GM12892 (cell line): ENCODE measurements around the gene PINLYP.

Experiments
- DNase-seq: peaks from one replicate; pipeline ENCODE4 v3.0.0; 2011; ENCODE audit not compliant: insufficient read length
- FAIRE-seq: peaks from 2 replicates; lab custom pipeline; 2011; peaks lifted over from hg19 to GRCh38; lab: Jason Lieb, UNC
- POLR2A ChIP-seq: IDR thresholded peaks from 2 replicates; pipeline ENCODE4 v1.6.1; 2011; ENCODE audit warnings: low read depth, low read length, control low read depth
- POLR2AphosphoS5 ChIP-seq: IDR thresholded peaks from 2 replicates; pipeline ENCODE4 v1.6.1; 2011; ENCODE audit warnings: low read depth, low read length, control low read depth
- TAF1 ChIP-seq: IDR thresholded peaks from 2 replicates; pipeline ENCODE4 v1.6.1; 2011; ENCODE audit warnings: low read depth, mild to moderate bottlenecking, control low read depth, low read length, borderline replicate concordance

PINLYP gene

DNA sequence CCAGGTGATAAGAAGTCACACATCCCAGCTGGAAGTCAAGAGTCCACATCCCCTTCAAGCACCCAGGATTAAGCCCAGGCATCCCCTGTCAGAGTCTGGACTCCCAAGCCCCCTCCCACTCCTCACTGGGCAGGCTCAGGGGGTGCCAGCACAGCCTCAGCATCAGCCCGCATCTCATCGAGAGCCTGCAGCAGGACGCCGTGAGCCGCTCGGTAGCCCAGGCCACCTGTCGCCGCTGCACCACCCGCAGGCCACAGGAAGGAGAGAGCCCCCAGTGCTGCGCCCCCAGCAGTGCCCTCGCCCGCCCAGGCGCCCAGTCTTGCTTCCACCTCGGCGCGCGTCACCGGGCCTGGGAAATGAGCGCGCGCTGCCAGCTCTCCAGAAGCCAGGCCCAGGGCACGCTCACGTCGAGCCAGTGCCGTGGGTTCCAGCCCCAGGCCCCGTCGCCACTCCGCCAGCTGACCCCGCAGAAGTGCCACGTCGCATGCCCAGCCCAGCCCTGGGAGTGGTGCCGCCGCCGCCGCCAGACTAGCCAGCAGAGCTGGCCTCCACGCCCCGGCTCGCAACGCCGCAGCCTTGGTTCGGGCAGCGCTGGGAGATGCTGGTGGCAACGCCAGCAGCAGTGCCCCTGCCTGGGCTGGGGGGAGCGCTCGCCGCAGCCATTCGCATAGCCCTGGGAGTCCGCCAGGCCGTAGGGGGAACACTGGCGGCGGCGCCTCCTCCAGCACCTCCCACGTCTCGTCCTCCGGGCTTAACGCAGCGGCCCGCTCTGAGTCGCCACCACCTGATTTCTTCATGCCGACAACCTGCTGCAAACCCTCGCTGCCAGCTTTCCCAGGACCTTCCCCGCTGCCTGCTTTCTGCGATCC, 16.5 kb downstream of the PINLYP start:
- FAIRE-seq (no peak), DNase-seq (no peak)
- TF ChIP-seq POLR2AphosphoS5: no peak
- no peak for TF ChIP-seq TAF1
- no peak for TF ChIP-seq POLR2A

DNA sequence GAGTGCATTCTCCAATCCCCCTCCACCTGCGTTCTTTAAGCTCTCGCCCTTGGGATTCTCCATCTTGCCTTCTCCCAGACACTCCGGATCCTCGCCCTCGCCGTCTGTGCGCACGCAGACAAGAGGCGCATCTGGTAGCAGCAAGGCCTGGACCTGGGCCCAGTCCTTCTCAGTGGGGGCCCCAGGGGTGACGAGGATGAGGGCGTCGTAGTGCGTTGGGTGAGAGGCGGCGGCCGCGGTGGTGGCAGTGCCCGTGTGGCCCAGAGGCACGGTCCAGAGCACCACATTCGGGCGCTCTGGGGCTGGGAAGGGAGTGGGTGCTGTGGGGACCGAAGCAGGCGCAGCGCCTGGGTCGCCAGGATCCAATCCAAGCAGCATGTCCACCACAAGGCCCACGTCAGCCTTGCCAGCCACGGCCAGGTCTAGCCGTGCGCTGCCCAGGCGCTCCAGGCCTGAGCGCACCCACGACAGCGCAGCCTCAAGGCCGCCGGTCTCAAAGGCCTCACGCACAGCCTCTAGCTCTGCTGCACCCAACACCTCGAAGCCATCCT, 17.3 kb downstream of the PINLYP start:
- no peak for FAIRE-seq
- TF ChIP-seq POLR2AphosphoS5 (no peak), TAF1 (no peak), POLR2A (no peak)

DNA sequence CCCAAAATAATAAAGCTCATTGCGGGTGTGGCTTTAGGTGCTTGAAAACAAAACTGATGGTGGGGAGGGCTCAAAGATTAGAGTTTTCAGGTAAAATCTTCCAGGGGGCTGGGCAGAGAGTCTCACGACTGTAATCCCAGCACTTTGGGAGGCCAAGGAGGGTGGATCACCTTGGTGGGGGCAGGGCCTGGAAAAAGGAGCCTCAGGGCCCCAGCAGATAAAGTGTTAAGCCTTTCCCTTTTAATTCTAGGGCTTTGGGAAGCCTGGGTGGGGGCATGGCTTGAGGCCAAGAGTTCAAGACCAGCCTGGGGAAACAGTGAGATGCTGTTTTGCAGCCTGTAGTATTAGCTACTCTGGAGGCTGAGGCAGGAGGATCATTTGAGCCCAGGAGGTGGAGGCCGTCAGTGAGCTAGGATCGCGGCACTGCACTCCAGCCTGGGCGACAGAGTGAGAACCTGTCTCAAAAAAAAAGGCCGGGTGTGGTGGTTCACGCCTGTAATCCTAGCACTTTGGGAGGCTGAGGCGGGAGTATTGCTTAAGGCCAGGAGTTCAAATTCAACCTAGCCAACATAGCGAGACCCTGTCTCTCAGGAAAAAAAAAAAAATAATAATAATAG, 18.6 kb downstream of the PINLYP start:
- DNase-seq: no peak
- no peak for FAIRE-seq
- no peak for TF ChIP-seq TAF1
- no peak for TF ChIP-seq POLR2A
- TF ChIP-seq POLR2AphosphoS5: no peak

More for the DNA sequence above, 17.3 kb downstream of the PINLYP start:
- no peak for DNase-seq

DNA sequence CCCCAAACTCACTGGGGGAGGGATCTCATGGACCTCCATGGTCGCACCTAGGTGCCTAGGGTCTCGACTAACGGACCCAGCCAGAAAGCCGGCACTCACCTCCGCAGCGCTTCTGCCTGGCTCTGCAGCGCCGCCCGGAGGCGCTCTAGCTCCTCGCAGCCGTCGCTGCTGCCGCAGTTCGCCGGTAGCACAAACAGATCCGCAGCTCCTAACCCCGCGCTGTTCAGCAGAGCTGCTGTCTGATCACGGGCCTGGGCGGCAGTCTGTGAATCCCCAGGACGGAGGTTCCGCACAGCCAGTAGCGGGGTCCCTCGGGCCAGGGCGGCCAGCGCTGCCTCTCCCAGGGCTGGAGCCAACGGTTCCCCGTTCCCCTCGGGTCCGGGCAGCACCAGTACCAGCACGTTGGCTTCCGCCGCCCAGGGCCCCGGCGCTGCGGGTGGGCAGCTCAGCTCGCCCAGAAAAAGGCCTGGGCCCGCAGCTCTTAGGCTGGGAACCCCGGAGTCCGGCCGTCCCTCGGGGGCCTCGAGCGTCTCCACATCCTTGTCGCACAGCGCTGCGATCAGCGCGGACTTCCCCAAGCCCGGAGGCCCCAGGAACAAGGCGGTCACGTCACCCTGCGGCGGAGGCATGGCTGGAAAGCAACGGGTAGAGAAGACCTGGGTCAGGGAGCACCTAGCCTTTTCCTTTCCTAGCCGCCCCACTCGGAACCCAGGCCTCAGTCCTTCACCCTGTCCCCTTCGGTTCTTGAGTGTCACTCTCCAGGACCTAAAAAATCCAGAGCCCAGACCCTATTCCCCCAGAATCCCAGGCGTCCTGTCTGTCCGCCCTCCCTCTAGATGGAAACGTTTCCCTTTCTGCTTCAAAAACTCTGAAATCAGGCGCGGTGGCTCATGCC, 19.4 kb downstream of the PINLYP start:
- peak; percentile 35; the same call in 1 of the 2 replicates for TF ChIP-seq TAF1
- TF ChIP-seq POLR2A: peak; percentile 67
- TF ChIP-seq POLR2AphosphoS5: peak; percentile 16
- peak; percentile 81 for FAIRE-seq
- peak; percentile 61 for DNase-seq

DNA sequence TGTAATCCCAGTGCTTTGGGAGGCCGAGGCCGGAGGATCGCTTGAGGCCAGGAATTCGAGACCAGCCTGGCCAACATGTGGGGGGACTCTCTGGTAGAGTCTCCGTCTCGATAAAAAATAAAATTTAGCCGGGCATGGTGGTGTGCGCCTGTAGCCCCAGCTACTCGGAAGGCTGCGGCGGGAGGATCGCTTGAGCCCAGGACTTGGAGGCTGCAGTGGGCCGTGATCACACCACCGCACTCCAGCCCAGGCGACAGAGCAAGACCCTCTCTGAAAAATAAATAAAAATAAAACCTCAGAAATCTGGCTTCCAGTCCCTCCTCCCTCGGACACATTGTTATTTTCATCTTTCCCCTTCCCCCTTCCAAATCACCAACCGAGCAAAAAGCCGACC, 20.0 kb downstream of the PINLYP start:
- no peak for DNase-seq
- no peak for TF ChIP-seq TAF1
- TF ChIP-seq POLR2AphosphoS5: no peak
- no peak for TF ChIP-seq POLR2A
- FAIRE-seq: no peak

DNA sequence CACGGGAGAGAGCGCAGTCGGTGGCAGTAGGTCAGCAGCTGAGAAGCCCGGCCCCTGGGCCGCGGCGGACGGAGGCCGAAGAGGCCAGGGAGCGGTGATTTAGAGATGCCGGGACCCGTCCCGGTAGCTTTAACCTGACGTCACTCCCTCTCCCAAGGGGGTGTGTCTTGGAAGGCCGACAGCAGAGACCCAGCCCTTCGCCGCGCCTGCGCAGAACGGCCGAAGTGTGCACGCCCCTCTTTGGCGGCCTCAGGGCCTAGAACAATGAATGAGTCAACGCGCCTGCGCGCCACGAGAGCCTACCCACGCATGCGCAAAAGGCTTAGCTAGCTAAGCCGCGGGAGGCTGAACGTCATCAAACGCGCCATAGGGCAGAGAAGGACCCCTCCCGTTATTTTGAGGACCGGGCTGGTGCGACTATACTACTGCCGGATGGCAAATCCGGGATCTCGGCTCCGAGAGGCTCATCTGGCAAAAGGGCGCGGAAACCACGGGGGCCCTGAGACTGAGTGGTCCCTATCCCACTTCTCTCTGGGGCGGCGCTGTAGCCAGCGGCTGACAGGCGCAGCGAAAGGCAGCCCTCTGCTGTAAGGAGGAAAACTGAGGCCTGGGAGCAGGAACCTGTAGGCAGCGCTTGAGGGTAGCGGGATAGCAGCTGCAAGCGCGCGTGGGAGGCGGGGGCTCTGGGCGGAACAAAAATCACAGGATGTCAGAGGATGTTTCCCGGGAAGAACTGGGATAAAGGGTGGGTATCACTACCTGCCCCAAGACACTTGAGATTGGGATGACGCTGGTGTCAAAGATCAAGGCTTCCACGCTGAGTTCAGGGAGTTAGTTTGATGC, 20.6 kb downstream of the PINLYP start, which contains the start of the genes IRGQ and ZNF576:
IRGQ (minus strand) TSS at position 136 of the 843 bp plus-strand sequence. CDS start 796 bp downstream, outside the sequence.
ZNF576 (plus strand) TSS at position 597 of the 843 bp plus-strand sequence. CDS start 514 bp downstream, outside the sequence.
- DNase-seq (peak; percentile 93), FAIRE-seq (peak; percentile 100)
- TF ChIP-seq TAF1: peak; percentile 68
- peak; percentile 47; the same call in 1 of the 2 replicates for TF ChIP-seq POLR2A
- 0 out of 2 replicates have a peak, but pooled peaks have one; percentile 27 for TF ChIP-seq POLR2AphosphoS5

DNA sequence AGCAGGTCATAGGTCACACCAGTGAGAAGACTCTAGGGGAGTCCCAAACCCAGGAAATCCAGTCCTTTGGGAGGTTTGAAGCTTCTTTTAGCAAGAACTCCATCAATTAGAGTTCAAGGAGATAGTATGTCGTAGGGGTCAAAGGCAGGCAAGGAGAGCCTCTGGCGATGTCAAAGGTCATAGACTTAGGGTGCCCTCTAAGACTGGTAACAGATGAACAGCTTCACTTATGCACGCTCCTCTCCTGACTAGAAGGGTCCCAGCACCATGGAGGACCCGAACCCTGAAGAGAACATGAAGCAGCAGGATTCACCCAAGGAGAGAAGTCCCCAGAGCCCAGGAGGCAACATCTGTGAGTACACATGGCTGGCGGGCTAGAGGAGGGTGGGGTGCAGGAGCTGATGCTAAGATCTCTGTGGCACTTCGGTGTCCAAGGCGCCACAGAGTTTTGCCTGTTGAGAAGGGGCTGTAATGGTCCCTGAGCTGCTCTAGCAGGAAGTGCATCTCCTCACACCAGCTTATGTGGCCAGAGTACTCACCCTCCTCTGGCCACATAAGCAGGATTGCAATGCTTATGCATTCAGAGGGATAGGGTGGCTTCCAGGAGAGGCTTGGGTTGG, 21.4 kb downstream of the PINLYP start:
- DNase-seq (no peak), FAIRE-seq (peak; percentile 21)
- TF ChIP-seq TAF1 (no peak), POLR2AphosphoS5 (no peak)

DNA sequence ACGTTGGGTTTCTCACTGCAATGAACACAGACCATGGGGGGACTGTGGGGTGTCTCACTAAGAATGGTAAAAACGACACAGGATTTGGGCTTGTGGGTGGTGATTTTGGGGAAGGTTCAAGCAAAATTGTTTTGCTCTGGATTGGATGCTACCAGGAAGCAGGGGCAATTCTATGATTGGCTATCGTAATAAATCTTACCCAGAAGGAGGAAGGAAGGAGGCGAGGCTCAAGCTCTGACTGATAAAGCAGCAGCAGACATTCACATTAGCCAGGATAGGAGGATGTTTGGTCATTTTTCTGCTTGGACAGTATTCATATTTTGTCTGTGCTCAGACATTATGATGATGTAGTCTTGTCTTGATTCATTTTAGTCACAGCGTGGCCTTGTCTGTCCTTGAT, 22.3 kb downstream of the PINLYP start:
- TF ChIP-seq TAF1 (no peak), POLR2A (no peak), POLR2AphosphoS5 (no peak)
- FAIRE-seq (no peak), DNase-seq (no peak)

DNA sequence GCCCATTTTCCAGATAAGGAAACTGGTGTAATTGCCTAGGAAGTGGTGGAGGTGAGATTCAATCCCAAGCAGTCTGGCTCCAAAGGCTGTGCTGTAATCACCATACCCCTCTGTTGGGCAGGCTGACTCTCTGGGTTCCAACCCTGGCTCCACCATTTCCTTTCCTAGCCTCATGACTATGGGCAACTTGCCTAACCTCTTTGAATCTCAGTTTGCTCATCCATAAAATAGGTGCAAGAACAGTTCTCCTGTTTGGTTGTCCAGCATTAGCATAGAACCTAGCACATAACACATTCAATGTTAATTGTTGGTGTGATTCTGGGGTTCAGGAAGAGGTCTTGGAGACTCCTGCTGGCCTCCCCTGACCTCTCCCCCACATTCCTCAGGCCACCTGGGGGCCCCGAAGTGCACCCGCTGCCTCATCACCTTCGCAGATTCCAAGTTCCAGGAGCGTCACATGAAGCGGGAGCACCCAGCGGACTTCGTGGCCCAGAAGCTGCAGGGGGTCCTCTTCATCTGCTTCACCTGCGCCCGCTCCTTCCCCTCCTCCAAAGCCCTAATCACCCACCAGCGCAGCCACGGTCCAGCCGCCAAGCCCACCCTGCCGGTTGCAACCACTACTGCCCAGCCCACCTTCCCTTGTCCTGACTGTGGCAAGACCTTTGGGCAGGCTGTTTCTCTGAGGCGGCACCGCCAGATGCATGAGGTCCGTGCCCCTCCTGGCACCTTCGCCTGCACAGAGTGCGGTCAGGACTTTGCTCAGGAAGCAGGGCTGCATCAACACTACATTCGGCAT, 23.0 kb downstream of the PINLYP start:
- no peak for TF ChIP-seq POLR2A
- TF ChIP-seq POLR2AphosphoS5: no peak
- TF ChIP-seq TAF1: no peak
- FAIRE-seq: no peak
- DNase-seq: no peak
